ENCODE data around the gene PTPRN2. TPM values are rescaled to one million over a fixed set of nuclear protein-coding genes. Genes with fewer than 3 reads are reported as not detected.

Gene PTPRN2
- total RNA-seq, 1 experiment from 2014 or later: 1.1 TPM

DNA sequence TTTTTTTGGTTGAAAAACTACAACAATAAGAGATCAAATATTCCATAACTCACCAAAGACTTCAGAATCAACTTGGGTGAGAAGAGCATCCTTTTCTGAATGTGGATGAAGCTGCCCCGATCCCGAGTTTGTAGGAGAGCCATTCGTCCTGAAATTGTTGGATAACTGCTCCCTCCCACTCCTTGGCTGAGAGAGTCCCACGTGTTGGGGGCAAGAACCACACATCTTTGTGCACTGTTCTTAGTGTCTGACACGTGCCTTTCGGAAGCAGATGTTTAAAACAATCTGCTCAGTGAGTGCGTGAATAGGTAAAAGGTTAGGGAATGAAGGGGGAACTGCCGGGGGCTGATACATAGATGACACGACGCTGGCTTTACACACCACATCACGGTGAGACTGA is 575.7 kb downstream of the PTPRN2 start:
- in situ Hi-C loops (cut with HindIII; ENCODE audit: low pct_unique_long_range_greater_than_20kb, low sequenced_read_pairs): no loop called here
- no peaks in the 10 kb centered on the region for H3K4me1 ChIP-seq (ENCODE audit: control insufficient read depth, insufficient read depth, low read length)
- H3K4me3 ChIP-seq (ENCODE audit: low read depth in 2 of 2, low read length in 2 of 2): peak overlapping the region in 1 of 2 experiments; percentile 5; a peak in 1 of 4 replicates
- H3K9me3 ChIP-seq (ENCODE audit: control insufficient read depth, insufficient read depth, low read depth, low read length): no peaks in the 10 kb centered on the region
- ATAC-seq (no peak), DNase-seq (ENCODE audit: low read depth, low spot score) (no peak)
- no peak overlapping the region for H3K27ac ChIP-seq (ENCODE audit: low read length)
- H3K27me3 ChIP-seq (ENCODE audit: control insufficient read depth, insufficient read depth, low read length): peaks cover 11% of the 10 kb centered on the region
- no peak for TF ChIP-seq POLR2AphosphoS5 (IDR thresholded peaks at IDR 0.05; ENCODE audit: low read depth, low read length)
- no peak for TF ChIP-seq SIN3A (IDR thresholded peaks at IDR 0.05; ENCODE audit: borderline replicate concordance, insufficient read depth, low read depth, low read length)
- TF ChIP-seq CTCF (IDR thresholded peaks at IDR 0.05): no peak
- TF ChIP-seq TCF7L2 (IDR thresholded peaks at IDR 0.05; ENCODE audit: low read depth, low read length): no peak
- TF ChIP-seq, protein P1, sequence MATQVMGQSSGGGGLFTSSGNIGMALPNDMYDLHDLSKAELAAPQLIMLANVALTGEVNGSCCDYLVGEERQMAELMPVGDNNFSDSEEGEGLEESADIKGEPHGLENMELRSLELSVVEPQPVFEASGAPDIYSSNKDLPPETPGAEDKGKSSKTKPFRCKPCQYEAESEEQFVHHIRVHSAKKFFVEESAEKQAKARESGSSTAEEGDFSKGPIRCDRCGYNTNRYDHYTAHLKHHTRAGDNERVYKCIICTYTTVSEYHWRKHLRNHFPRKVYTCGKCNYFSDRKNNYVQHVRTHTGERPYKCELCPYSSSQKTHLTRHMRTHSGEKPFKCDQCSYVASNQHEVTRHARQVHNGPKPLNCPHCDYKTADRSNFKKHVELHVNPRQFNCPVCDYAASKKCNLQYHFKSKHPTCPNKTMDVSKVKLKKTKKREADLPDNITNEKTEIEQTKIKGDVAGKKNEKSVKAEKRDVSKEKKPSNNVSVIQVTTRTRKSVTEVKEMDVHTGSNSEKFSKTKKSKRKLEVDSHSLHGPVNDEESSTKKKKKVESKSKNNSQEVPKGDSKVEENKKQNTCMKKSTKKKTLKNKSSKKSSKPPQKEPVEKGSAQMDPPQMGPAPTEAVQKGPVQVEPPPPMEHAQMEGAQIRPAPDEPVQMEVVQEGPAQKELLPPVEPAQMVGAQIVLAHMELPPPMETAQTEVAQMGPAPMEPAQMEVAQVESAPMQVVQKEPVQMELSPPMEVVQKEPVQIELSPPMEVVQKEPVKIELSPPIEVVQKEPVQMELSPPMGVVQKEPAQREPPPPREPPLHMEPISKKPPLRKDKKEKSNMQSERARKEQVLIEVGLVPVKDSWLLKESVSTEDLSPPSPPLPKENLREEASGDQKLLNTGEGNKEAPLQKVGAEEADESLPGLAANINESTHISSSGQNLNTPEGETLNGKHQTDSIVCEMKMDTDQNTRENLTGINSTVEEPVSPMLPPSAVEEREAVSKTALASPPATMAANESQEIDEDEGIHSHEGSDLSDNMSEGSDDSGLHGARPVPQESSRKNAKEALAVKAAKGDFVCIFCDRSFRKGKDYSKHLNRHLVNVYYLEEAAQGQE (IDR thresholded peaks at IDR 0.05; ENCODE audit: insufficient read depth in 1 of 2, low read depth in 2 of 2, low read length in 1 of 2): no peak
- H3K36me3 ChIP-seq (ENCODE audit: control insufficient read depth, insufficient read depth, low read length): no peaks in the 10 kb centered on the region
- intact Hi-C loops (cut with micrococcal nuclease; ENCODE audit: unreplicated experiment): no loop called here
- POLR2A ChIA-PET: no interaction called here
- CTCF ChIA-PET: no interaction called here
- no TSS peak for BruUV-seq (replicated peaks)

- H3K4me1 ChIP-seq (ENCODE audit: control insufficient read depth, insufficient read depth, low read length): no peaks in the 10 kb centered on the region
- in situ Hi-C loops (cut with HindIII; ENCODE audit: low pct_unique_long_range_greater_than_20kb, low sequenced_read_pairs): no loop called here
- DNase-seq (ENCODE audit: low read depth, low spot score): no peak
- no peak for TF ChIP-seq SIN3A (IDR thresholded peaks at IDR 0.05; ENCODE audit: borderline replicate concordance, insufficient read depth, low read depth, low read length)
- TF ChIP-seq TCF7L2 (IDR thresholded peaks at IDR 0.05; ENCODE audit: low read depth, low read length): no peak
- no peak for TF ChIP-seq CTCF (IDR thresholded peaks at IDR 0.05)
- TF ChIP-seq, protein P1 (IDR thresholded peaks at IDR 0.05; ENCODE audit: insufficient read depth in 1 of 2, low read depth in 2 of 2, low read length in 1 of 2): no peak
- TF ChIP-seq POLR2AphosphoS5 (IDR thresholded peaks at IDR 0.05; ENCODE audit: low read depth, low read length): no peak
- no peak overlapping the region for H3K27ac ChIP-seq (ENCODE audit: low read length)
- no peaks in the 10 kb centered on the region for H3K9me3 ChIP-seq (ENCODE audit: control insufficient read depth, insufficient read depth, low read depth, low read length)
- ChIA-PET CTCF (no interaction called here), POLR2A (no interaction called here)
- no peak for ATAC-seq
- H3K27me3 ChIP-seq (ENCODE audit: control insufficient read depth, insufficient read depth, low read length): peaks cover 11% of the 10 kb centered on the region
- intact Hi-C loops (cut with micrococcal nuclease; ENCODE audit: unreplicated experiment): no loop called here
- H3K4me3 ChIP-seq (ENCODE audit: low read depth in 2 of 2, low read length in 2 of 2): peak overlapping the region in 1 of 2 experiments; percentile 16; a peak in 2 of 4 replicates
- no peaks in the 10 kb centered on the region for H3K36me3 ChIP-seq (ENCODE audit: control insufficient read depth, insufficient read depth, low read length)
- no TSS peak for BruUV-seq (replicated peaks)
Observed at GRCh38 chr7:158010961-158011693, 576.5 kb downstream of the PTPRN2 start.
